Measurements from ENCODE around the gene ZFP36L2. TPM values are rescaled to one million over a fixed set of nuclear protein-coding genes. Genes with fewer than 3 reads are reported as not detected.

ZFP36L2 gene
- total RNA-seq, 2 donors from 2014 or later = 172 to 197 TPM

GRCh38 chr2:43198263-43198662, 28.1 kb downstream of the ZFP36L2 start:
- ATAC-seq (ENCODE audit: insufficient number of reproducible peaks, low FRiP score, low read depth) (no peak), DNase-seq (ENCODE audit: low spot score) (no peak)
- H3K27ac ChIP-seq = no peak overlapping the region
- H3K27me3 ChIP-seq (replicated peaks; ENCODE audit: insufficient read depth) = no peaks in the 10 kb centered on the region
- no peaks in the 10 kb centered on the region for H3K4me1 ChIP-seq (ENCODE audit: control insufficient read depth in 1 of 2, low read depth in 2 of 2)
- no peak overlapping the region for H3K4me3 ChIP-seq
- no peaks in the 10 kb centered on the region for H3K9me3 ChIP-seq
- no peak for TF ChIP-seq CTCF (IDR thresholded peaks at IDR 0.05)
- H3K36me3 ChIP-seq = no peaks in the 10 kb centered on the region

GRCh38 chr2:43197588-43197896, 28.9 kb downstream of the ZFP36L2 start:
- Histone ChIP-seq H3K36me3 (no peaks in the 10 kb centered on the region), H3K4me1 (ENCODE audit: control insufficient read depth in 1 of 2, low read depth in 2 of 2) (no peaks in the 10 kb centered on the region), H3K27me3 (replicated peaks; ENCODE audit: insufficient read depth) (no peaks in the 10 kb centered on the region), H3K9me3 (no peaks in the 10 kb centered on the region), H3K27ac (no peak overlapping the region), H3K4me3 (no peak overlapping the region)
- TF ChIP-seq CTCF (IDR thresholded peaks at IDR 0.05) = no peak
- ATAC-seq (ENCODE audit: insufficient number of reproducible peaks, low FRiP score, low read depth) = no peak
- DNase-seq (ENCODE audit: low spot score) = no peak

- Histone ChIP-seq H3K4me3 (no peak overlapping the region), H3K4me1 (ENCODE audit: control insufficient read depth in 1 of 2, low read depth in 2 of 2) (no peaks in the 10 kb centered on the region), H3K36me3 (no peaks in the 10 kb centered on the region), H3K27ac (no peak overlapping the region), H3K27me3 (replicated peaks; ENCODE audit: insufficient read depth) (no peaks in the 10 kb centered on the region), H3K9me3 (no peaks in the 10 kb centered on the region)
- DNase-seq (ENCODE audit: low spot score) (no peak), ATAC-seq (ENCODE audit: insufficient number of reproducible peaks, low FRiP score, low read depth) (no peak)
- no peak for TF ChIP-seq CTCF (IDR thresholded peaks at IDR 0.05)
Observed at GRCh38 chr2:43196768-43197587, 29.4 kb downstream of the ZFP36L2 start.

GRCh38 chr2:43194121-43194869, 32.1 kb downstream of the ZFP36L2 start:
- H3K4me1 ChIP-seq (ENCODE audit: control insufficient read depth in 1 of 2, low read depth in 2 of 2) = no peaks in the 10 kb centered on the region
- no peaks in the 10 kb centered on the region for H3K27me3 ChIP-seq (replicated peaks; ENCODE audit: insufficient read depth)
- no peak overlapping the region for H3K27ac ChIP-seq
- H3K36me3 ChIP-seq = no peaks in the 10 kb centered on the region
- no peaks in the 10 kb centered on the region for H3K9me3 ChIP-seq
- DNase-seq (ENCODE audit: low spot score) = no peak
- no peak overlapping the region for H3K4me3 ChIP-seq
- no peak for TF ChIP-seq CTCF (IDR thresholded peaks at IDR 0.05)
- ATAC-seq (ENCODE audit: insufficient number of reproducible peaks, low FRiP score, low read depth) = no peak

GRCh38 chr2:43193652-43194120, 32.7 kb downstream of the ZFP36L2 start:
- no peak overlapping the region for H3K27ac ChIP-seq
- TF ChIP-seq CTCF (IDR thresholded peaks at IDR 0.05) = no peak
- ATAC-seq (ENCODE audit: insufficient number of reproducible peaks, low FRiP score, low read depth) = no peak

More at GRCh38 chr2:43193652-43194120, 32.7 kb downstream of the ZFP36L2 start:
- H3K4me1 ChIP-seq (ENCODE audit: control insufficient read depth in 1 of 2, low read depth in 2 of 2) = no peaks in the 10 kb centered on the region
- H3K36me3 ChIP-seq = no peaks in the 10 kb centered on the region
- no peak overlapping the region for H3K4me3 ChIP-seq
- no peaks in the 10 kb centered on the region for H3K27me3 ChIP-seq (replicated peaks; ENCODE audit: insufficient read depth)
- no peaks in the 10 kb centered on the region for H3K9me3 ChIP-seq
- DNase-seq (ENCODE audit: low spot score) = no peak

Measured in thoracic aorta (tissue), 2 donors.